Peyer's patch (tissue), 4 donors: ENCODE results near the gene VPS9D1. TPM values are rescaled to one million over a fixed set of nuclear protein-coding genes. Genes with fewer than 3 reads are reported as not detected.

Experiments used
- DNase-seq, 3 donors: peaks; one replicate each; pipeline ENCODE4 v3.0.0-alpha.2; 2017 to 2019
- H3K27ac ChIP-seq, 4 donors: fragments of 200-600 bp; sonication (generic); one replicate each; pipeline ENCODE4 v1.5.1; 2016 to 2019
- H3K27me3 ChIP-seq, 2 donors: fragments of 200-600 bp; sonication (generic); one replicate each; pipeline ENCODE4 v1.5.1; 2019
- H3K36me3 ChIP-seq, 3 donors: fragments of 200-600 bp; sonication (generic); one replicate each; pipeline ENCODE4 v1.5.1; 2016 to 2019
- H3K4me1 ChIP-seq, 4 donors: fragments of 200-600 bp; sonication (generic); one replicate each; pipeline ENCODE4 v1.5.1; 2016 to 2019
- H3K4me3 ChIP-seq, 4 donors: fragments of 200-600 bp; sonication (generic); 1 replicate in 3 of 4; 2 replicates in 1 of 4; pipeline ENCODE4 v1.5.1; 2016 to 2019; ENCODE audit warnings: mild to moderate bottlenecking in 1 of 4
- H3K9me3 ChIP-seq, 4 donors: fragments of 200-600 bp; sonication (generic); one replicate each; pipeline ENCODE4 v1.5.1; 2016 to 2019; ENCODE audit warnings: mild to moderate bottlenecking in 1 of 4
- POLR2A ChIP-seq, 2 donors: fragments of 450-650 bp; IDR thresholded peaks; one replicate each; pipeline ENCODE4 v1.5.1; 2017; ENCODE audit warnings: antibody characterized with exemption in 2 of 2, mild to moderate bottlenecking in 2 of 2, moderate library complexity in 2 of 2
- total RNA-seq, 4 donors: library from RNA; depleted of rRNA; stranded (reverse); fragments of >200 nt; gene quantifications; one replicate each; pipeline ENCODE4 v1.1.0, GENCODE V29; 2016
- TF ChIP-seq, protein P1 (sequence below), 6 experiments: fragments of 450-650 bp in 4 of 6; fragments of 200-600 bp in 2 of 6; sonication (generic) in 1 of 6; IDR thresholded peaks; one replicate each; pipeline ENCODE4 v1.5.1; 2017 to 2019; ENCODE audit warnings: antibody characterized with exemption in 6 of 6, mild to moderate bottlenecking in 3 of 6, moderate library complexity in 1 of 6

The VPS9D1 gene
- total RNA-seq, 4 donors from 2014 or later: 14.9 to 45.9 (median 27.9) TPM

DNA sequence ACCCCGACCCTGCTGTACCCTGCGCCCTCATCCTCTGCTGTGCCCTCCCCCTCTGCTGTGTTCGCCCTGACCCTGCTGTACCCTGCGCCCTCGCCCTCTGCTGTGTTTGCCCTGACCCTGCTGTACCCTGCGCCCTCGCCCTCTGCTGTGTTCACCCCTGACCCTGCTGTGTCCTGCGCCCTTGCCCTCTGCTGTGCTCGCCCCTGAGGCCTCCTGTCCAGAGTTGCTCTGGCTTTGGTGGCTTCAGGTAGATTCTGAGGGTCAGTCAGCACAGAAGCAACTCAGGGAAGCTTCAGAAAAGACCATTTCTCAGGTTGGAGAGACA is 12.2 kb upstream of the VPS9D1 start:
- TF ChIP-seq POLR2A (IDR thresholded peaks at IDR 0.05): no peak
- TF ChIP-seq, protein P1, sequence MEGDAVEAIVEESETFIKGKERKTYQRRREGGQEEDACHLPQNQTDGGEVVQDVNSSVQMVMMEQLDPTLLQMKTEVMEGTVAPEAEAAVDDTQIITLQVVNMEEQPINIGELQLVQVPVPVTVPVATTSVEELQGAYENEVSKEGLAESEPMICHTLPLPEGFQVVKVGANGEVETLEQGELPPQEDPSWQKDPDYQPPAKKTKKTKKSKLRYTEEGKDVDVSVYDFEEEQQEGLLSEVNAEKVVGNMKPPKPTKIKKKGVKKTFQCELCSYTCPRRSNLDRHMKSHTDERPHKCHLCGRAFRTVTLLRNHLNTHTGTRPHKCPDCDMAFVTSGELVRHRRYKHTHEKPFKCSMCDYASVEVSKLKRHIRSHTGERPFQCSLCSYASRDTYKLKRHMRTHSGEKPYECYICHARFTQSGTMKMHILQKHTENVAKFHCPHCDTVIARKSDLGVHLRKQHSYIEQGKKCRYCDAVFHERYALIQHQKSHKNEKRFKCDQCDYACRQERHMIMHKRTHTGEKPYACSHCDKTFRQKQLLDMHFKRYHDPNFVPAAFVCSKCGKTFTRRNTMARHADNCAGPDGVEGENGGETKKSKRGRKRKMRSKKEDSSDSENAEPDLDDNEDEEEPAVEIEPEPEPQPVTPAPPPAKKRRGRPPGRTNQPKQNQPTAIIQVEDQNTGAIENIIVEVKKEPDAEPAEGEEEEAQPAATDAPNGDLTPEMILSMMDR (IDR thresholded peaks at IDR 0.05): no peak
- peaks cover 0 to 5% (median 2%) of the 10 kb centered on the region in 4 donors for H3K4me1 ChIP-seq
- no peak overlapping the region for H3K4me3 ChIP-seq
- DNase-seq: no peak
- H3K36me3 ChIP-seq: peaks cover 0 to 96% (median 0%) of the 10 kb centered on the region in 3 donors
- no peak overlapping the region for H3K27ac ChIP-seq
- no peaks in the 10 kb centered on the region for H3K27me3 ChIP-seq
- no peaks in the 10 kb centered on the region for H3K9me3 ChIP-seq

DNA sequence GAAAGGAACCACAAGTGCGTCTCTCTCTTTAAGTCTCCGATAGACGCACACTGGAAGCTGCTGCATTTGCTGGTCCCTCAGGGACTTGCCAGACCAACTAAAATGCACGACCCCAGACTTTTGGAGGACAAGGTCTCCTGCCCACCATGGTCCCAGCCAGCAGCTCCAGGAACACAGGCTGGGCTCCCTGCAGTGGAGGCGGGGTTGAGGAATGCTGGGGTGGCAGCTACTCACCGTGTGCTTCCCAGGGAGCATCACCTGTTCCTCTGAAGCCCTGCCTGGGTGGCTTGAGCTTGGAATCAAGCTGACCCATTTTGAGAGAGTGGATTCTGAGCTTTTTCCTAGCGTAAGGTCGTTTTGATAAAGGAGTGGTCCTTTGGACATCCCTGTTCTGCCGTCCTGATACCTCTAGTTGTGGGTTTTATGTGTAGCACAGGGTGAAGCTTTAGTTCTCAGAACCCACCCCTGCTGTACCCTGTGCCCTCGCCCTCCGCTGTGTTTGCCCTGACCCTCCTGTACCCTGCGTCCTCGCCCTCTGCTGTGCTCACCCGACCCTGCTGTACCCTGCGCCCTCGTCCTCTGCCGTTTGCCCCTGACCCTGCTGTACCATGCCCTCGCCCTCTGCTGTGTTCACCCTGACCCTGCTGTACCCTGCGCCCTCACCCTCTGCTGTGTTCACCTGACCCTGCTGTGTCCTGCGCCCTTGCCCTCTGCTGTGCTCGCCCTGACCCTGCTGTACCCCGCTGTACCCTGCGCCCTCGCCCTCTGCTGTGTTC is 11.6 kb upstream of the VPS9D1 start:
- Histone ChIP-seq H3K4me1 (peaks cover 0 to 5% (median 0%) of the 10 kb centered on the region in 4 donors), H3K27ac (no peak overlapping the region), H3K4me3 (no peak overlapping the region), H3K36me3 (peaks cover 0 to 96% (median 0%) of the 10 kb centered on the region in 3 donors), H3K27me3 (no peaks in the 10 kb centered on the region), H3K9me3 (no peaks in the 10 kb centered on the region)
- DNase-seq: no peak
- no peak for TF ChIP-seq POLR2A (IDR thresholded peaks at IDR 0.05)
- TF ChIP-seq, protein P1 (IDR thresholded peaks at IDR 0.05): no peak

DNA sequence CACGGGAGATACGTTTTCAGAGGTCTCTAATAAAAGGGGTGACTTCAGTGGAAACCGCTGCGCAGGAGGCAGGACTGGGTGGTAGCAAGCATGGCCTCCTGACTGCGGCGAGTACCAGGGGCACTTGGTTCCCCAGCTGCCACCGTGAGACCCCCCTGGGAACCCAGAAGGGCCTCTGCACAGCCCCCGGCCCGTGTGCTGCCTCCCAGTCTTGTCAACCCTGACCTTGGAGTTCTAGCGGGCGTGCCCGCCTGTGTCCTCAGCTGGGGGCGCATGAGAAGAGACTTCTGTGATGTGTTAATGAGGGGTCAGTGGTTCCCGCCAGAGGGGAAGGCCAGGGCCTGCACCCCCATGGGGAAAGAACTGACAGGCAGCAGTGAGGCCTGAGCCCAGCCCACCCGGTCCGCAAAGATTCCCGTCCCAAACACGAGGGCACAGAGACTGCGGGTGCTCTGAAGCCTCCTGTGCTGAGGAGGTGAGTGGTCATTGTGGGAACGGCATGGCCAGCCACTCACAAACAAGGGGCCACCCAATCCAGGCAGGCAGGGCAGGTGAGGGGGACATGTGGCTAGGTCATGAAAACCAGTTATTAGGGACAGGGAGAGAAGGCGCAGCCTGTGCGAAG is 10.0 kb upstream of the VPS9D1 start:
- no peaks in the 10 kb centered on the region for H3K9me3 ChIP-seq
- peaks cover 0 to 5% (median 0%) of the 10 kb centered on the region in 4 donors for H3K4me1 ChIP-seq
- no peak for DNase-seq
- H3K27me3 ChIP-seq: no peaks in the 10 kb centered on the region
- H3K4me3 ChIP-seq: no peak overlapping the region
- H3K27ac ChIP-seq: no peak overlapping the region
- H3K36me3 ChIP-seq: peaks cover 0 to 96% (median 0%) of the 10 kb centered on the region in 3 donors
- TF ChIP-seq, protein P1 (IDR thresholded peaks at IDR 0.05): no peak
- TF ChIP-seq POLR2A (IDR thresholded peaks at IDR 0.05): no peak

DNA sequence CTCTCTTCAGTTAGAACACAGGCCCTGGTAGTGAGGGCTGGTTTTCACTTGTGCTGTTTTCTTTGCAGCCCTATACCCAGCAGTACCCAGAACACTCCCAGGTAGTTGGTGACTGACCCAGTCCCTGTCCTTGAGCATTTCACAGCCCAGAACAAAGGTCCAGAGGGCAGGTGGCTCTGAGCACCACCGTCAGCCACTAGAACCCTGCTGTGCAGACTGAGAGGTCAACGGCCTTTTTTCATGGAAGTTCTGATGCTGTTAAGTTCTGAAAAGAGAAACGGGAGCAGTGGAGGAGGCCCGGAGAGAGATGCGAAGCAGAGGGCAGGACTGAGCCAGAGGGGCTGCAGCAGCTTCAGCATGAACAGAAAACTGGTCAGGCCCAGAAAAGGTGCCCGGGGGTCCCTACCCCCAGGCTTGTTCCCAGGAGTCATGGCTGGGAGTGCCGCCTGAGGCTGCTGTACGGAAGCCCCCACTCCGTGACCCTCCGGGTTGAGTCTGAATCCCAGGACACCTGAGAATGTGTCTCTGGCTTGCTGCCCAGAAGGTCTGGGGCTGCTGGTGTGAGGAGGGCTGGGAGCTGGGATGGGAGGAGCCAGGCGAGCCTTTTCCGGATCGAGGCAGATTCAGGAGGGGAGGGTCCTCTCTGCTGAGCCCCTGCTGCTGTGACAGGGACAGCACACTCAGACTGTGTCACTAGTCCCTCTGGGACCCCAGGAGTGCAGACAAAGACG is 9.3 kb upstream of the VPS9D1 start:
- no peak for TF ChIP-seq POLR2A (IDR thresholded peaks at IDR 0.05)
- TF ChIP-seq, protein P1 (IDR thresholded peaks at IDR 0.05): no peak
- H3K9me3 ChIP-seq: no peaks in the 10 kb centered on the region
- peaks cover 0 to 96% (median 0%) of the 10 kb centered on the region in 3 donors for H3K36me3 ChIP-seq
- no peak overlapping the region for H3K4me3 ChIP-seq
- H3K4me1 ChIP-seq: peaks cover 0 to 5% (median under 1%) of the 10 kb centered on the region in 4 donors
- H3K27ac ChIP-seq: no peak overlapping the region
- no peaks in the 10 kb centered on the region for H3K27me3 ChIP-seq
- no peak for DNase-seq

DNA sequence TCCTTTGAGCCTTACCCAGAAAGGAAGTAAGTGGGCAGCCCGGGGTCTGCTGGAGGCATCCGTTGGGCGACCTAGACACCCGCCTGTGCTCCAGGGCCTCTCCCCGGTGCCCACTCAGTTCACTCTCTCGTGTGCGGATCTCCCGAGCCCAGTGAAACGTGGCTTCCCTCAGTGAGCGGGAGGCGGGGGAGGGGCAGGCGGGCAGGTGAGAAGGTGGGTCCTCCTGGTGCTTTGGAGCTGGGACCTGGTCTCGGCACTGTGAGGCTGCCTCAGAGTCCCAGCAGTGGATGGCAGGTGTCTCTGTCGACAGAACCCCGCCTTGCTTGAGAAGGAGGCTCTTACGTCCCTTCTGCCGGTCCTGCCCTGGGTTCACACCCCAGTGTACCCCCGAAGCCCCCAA is 8.6 kb upstream of the VPS9D1 start:
- no peak overlapping the region for H3K4me3 ChIP-seq
- peaks cover 0 to 8% (median 2%) of the 10 kb centered on the region in 4 donors for H3K4me1 ChIP-seq
- TF ChIP-seq POLR2A (IDR thresholded peaks at IDR 0.05): no peak
- TF ChIP-seq, protein P1 (IDR thresholded peaks at IDR 0.05): no peak
- H3K27ac ChIP-seq: no peak overlapping the region
- H3K36me3 ChIP-seq: peaks cover 0 to 96% (median 0%) of the 10 kb centered on the region in 3 donors
- no peak for DNase-seq
- H3K9me3 ChIP-seq: no peaks in the 10 kb centered on the region
- H3K27me3 ChIP-seq: no peaks in the 10 kb centered on the region
